Duodenal mucosa (tissue), 2 donors: ENCODE measurements around the gene INSYN1.

ENCODE experiments used
- H3K27ac ChIP-seq: one replicate; pipeline ENCODE4 v1.7.0; 2013; ENCODE audit warnings: low read depth, low read length
- H3K27me3 ChIP-seq, 2 donors: one replicate each; pipeline ENCODE4 v1.7.0; 2013; ENCODE audit warnings: low read length in 2 of 2, control low read depth in 1 of 2; ENCODE audit not compliant: insufficient read depth in 2 of 2, control insufficient read depth in 1 of 2
- H3K36me3 ChIP-seq, 2 donors: one replicate each; pipeline ENCODE4 v1.7.0; 2013; ENCODE audit warnings: low read length in 2 of 2, control low read depth in 1 of 2; ENCODE audit not compliant: insufficient read depth in 2 of 2, control insufficient read depth in 1 of 2
- H3K4me1 ChIP-seq, 2 donors: one replicate each; pipeline ENCODE4 v1.7.0; 2013; ENCODE audit warnings: low read length in 2 of 2, control low read depth in 1 of 2; ENCODE audit not compliant: insufficient read depth in 2 of 2, control insufficient read depth in 1 of 2
- H3K4me3 ChIP-seq, 2 donors: one replicate each; pipeline ENCODE4 v1.7.0; 2013; ENCODE audit warnings: low read length in 2 of 2, low read depth in 1 of 2
- H3K9ac ChIP-seq, 2 donors: one replicate each; pipeline ENCODE4 v1.7.0; 2013; ENCODE audit warnings: low read length in 2 of 2, low read depth in 1 of 2
- H3K9me3 ChIP-seq, 2 donors: one replicate each; pipeline ENCODE4 v1.7.0; 2013; ENCODE audit warnings: low read length in 2 of 2, control low read depth in 1 of 2; ENCODE audit not compliant: control insufficient read depth in 1 of 2

Gene INSYN1

GRCh38 chr15:73749971-73750370 lies 3.2 kb downstream of the INSYN1 start:
- Histone ChIP-seq H3K9ac (no peak overlapping the region), H3K27me3 (peaks cover 20% of the 10 kb centered on the region in 2 donors)

GRCh38 chr15:73749533-73749932 lies 3.6 kb downstream of the INSYN1 start:
- Histone ChIP-seq H3K27me3 (peaks cover 16 to 20% of the 10 kb centered on the region in 2 donors), H3K4me1 (no peaks in the 10 kb centered on the region), H3K27ac (no peak overlapping the region), H3K9me3 (no peaks in the 10 kb centered on the region), H3K4me3 (no peak overlapping the region), H3K36me3 (no peaks in the 10 kb centered on the region), H3K9ac (no peak overlapping the region)

More at GRCh38 chr15:73749971-73750370, 3.2 kb downstream of the INSYN1 start:
- no peak overlapping the region for H3K27ac ChIP-seq
- H3K4me1 ChIP-seq: no peaks in the 10 kb centered on the region
- H3K36me3 ChIP-seq: no peaks in the 10 kb centered on the region
- H3K4me3 ChIP-seq: no peak overlapping the region
- H3K9me3 ChIP-seq: no peaks in the 10 kb centered on the region

GRCh38 chr15:73748730-73749129 lies 4.4 kb downstream of the INSYN1 start:
- Histone ChIP-seq H3K4me3 (no peak overlapping the region), H3K4me1 (no peaks in the 10 kb centered on the region), H3K9me3 (no peaks in the 10 kb centered on the region), H3K36me3 (no peaks in the 10 kb centered on the region), H3K9ac (no peak overlapping the region), H3K27ac (no peak overlapping the region), H3K27me3 (peaks cover 12 to 13% of the 10 kb centered on the region in 2 donors)

- Histone ChIP-seq H3K9ac (no peak overlapping the region), H3K4me1 (no peaks in the 10 kb centered on the region), H3K27ac (no peak overlapping the region), H3K9me3 (no peaks in the 10 kb centered on the region), H3K27me3 (peaks cover 7 to 9% of the 10 kb centered on the region in 2 donors), H3K4me3 (no peak overlapping the region), H3K36me3 (no peaks in the 10 kb centered on the region)
Measured at GRCh38 chr15:73747847-73748590, 5.1 kb downstream of the INSYN1 start.

- peaks cover 7 to 9% of the 10 kb centered on the region in 2 donors for H3K27me3 ChIP-seq
- no peak overlapping the region for H3K4me3 ChIP-seq
- H3K4me1 ChIP-seq: no peaks in the 10 kb centered on the region
- no peaks in the 10 kb centered on the region for H3K36me3 ChIP-seq
- H3K9ac ChIP-seq: no peak overlapping the region
- no peaks in the 10 kb centered on the region for H3K9me3 ChIP-seq
- no peak overlapping the region for H3K27ac ChIP-seq
Measured at GRCh38 chr15:73746883-73747282, 6.3 kb downstream of the INSYN1 start.

- Histone ChIP-seq H3K4me3 (no peak overlapping the region), H3K4me1 (no peaks in the 10 kb centered on the region), H3K36me3 (no peaks in the 10 kb centered on the region), H3K27ac (no peak overlapping the region), H3K27me3 (peaks cover 2 to 7% of the 10 kb centered on the region in 2 donors), H3K9ac (no peak overlapping the region), H3K9me3 (no peaks in the 10 kb centered on the region)
Measured at GRCh38 chr15:73746261-73746660, 6.9 kb downstream of the INSYN1 start.

GRCh38 chr15:73745073-73745472 lies 8.1 kb downstream of the INSYN1 start:
- no peak overlapping the region for H3K9ac ChIP-seq
- H3K36me3 ChIP-seq: no peaks in the 10 kb centered on the region
- H3K4me1 ChIP-seq: no peaks in the 10 kb centered on the region
- no peaks in the 10 kb centered on the region for H3K27me3 ChIP-seq
- H3K4me3 ChIP-seq: no peak overlapping the region
- no peaks in the 10 kb centered on the region for H3K9me3 ChIP-seq
- H3K27ac ChIP-seq: no peak overlapping the region

GRCh38 chr15:73744293-73744692 lies 8.9 kb downstream of the INSYN1 start:
- Histone ChIP-seq H3K9ac (no peak overlapping the region), H3K27me3 (no peaks in the 10 kb centered on the region), H3K4me1 (no peaks in the 10 kb centered on the region), H3K27ac (no peak overlapping the region), H3K9me3 (no peaks in the 10 kb centered on the region), H3K36me3 (no peaks in the 10 kb centered on the region), H3K4me3 (no peak overlapping the region)

- H3K36me3 ChIP-seq: no peaks in the 10 kb centered on the region
- no peak overlapping the region for H3K27ac ChIP-seq
- H3K4me1 ChIP-seq: no peaks in the 10 kb centered on the region
- H3K9me3 ChIP-seq: no peaks in the 10 kb centered on the region
- H3K27me3 ChIP-seq: no peaks in the 10 kb centered on the region
- H3K9ac ChIP-seq: no peak overlapping the region
- H3K4me3 ChIP-seq: no peak overlapping the region
Measured at GRCh38 chr15:73741321-73741836, 11.8 kb downstream of the INSYN1 start.

- Histone ChIP-seq H3K27ac (no peak overlapping the region), H3K9me3 (no peaks in the 10 kb centered on the region), H3K4me1 (no peaks in the 10 kb centered on the region), H3K9ac (no peak overlapping the region), H3K4me3 (no peak overlapping the region), H3K27me3 (no peaks in the 10 kb centered on the region), H3K36me3 (no peaks in the 10 kb centered on the region)
Measured at GRCh38 chr15:73740152-73741048, 12.8 kb downstream of the INSYN1 start.
